ENCODE data around the gene STON2. TPM values are rescaled to one million over a fixed set of nuclear protein-coding genes. Genes with fewer than 3 reads are reported as not detected.

STON2 gene
- total and polyA plus RNA-seq, 7 donors = 4.8 to 147 (median 37.4) TPM

DNA sequence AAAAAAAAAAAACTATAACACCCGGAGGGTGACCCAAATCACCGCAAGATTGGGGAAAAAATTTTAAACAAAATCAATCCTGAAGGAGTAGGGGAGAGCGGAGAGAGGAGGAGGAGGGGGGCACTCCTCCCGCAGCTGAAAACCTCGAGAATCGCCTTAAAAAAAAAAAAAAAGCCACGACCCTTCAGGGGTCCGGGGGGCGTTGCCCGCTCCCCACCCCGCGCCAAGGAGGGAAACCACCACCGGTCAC, 179.6 kb downstream of the STON2 start:
- intact Hi-C loops (cut with DNase I) = loop anchor here (5.0 kb wide), 3 partner anchors 47 to 247 kb away; no protein-coding TSS in a partner anchor
- H3K9me3 ChIP-seq = no peaks in the 10 kb centered on the region
- H3K27ac ChIP-seq = peak overlapping the region; percentile 97
- 0 to 1% (median 0%) methylated on average over 10 to 13 of the region's 13 CpGs for WGBS, 3 donors
- H3K27me3 ChIP-seq (ENCODE audit: insufficient read depth in 3 of 3, low read length in 2 of 3) = no peaks in the 10 kb centered on the region
- TF ChIP-seq, protein P1, sequence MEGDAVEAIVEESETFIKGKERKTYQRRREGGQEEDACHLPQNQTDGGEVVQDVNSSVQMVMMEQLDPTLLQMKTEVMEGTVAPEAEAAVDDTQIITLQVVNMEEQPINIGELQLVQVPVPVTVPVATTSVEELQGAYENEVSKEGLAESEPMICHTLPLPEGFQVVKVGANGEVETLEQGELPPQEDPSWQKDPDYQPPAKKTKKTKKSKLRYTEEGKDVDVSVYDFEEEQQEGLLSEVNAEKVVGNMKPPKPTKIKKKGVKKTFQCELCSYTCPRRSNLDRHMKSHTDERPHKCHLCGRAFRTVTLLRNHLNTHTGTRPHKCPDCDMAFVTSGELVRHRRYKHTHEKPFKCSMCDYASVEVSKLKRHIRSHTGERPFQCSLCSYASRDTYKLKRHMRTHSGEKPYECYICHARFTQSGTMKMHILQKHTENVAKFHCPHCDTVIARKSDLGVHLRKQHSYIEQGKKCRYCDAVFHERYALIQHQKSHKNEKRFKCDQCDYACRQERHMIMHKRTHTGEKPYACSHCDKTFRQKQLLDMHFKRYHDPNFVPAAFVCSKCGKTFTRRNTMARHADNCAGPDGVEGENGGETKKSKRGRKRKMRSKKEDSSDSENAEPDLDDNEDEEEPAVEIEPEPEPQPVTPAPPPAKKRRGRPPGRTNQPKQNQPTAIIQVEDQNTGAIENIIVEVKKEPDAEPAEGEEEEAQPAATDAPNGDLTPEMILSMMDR (IDR thresholded peaks at IDR 0.05) = no peak
- peaks cover 0 to 9% of the 10 kb centered on the region in 2 donors for H3K36me3 ChIP-seq (ENCODE audit: insufficient read depth in 1 of 2, low read depth in 1 of 2)
- H3K4me3 ChIP-seq = peak overlapping the region; percentile 87
- H3K4me1 ChIP-seq = peaks cover 22% of the 10 kb centered on the region
- no peak for DNase-seq
- no peak for ATAC-seq

DNA sequence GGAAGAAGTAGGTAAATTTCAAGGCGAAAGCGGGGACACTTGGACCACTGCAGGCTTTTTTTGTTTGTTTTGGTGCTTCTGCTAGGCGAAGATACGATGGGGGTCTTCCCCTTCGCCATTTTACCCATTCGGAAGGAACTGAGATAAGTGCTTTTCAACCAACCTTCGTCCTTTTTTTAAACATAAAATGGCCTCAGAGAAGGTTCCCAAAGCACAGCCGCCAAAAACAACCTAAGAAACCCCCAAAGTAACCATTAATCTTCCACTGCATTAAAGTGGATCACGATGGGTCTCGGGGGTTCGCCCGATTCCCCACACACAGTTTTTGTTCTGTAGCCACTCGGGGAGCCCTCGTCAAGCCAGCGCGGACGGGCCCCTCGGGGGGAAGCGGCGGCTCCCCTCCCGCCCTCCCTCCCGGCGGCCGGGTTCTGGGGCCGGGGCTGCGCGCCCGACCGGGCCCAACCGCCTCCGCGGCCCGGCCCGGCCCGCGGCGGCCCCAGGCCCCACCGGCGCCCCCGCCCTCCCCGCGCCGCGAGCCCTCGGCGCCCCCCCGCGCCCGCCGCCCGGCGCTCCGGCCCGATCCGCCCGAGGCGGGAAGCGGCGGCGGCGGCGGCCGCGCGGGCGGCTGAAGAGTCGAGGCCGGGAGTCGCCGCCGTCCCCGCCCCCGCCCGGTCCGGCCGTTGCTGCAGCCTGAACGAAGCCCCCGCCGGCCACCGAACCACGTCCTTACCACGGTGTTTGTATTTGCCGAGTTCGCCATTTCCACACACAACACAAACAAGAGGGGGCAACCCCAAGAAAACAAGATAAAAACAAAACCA, 180.2 kb downstream of the STON2 start:
- Histone ChIP-seq H3K9me3 (no peaks in the 10 kb centered on the region), H3K27ac (peak overlapping the region; percentile 97), H3K36me3 (ENCODE audit: insufficient read depth in 1 of 2, low read depth in 1 of 2) (peaks cover 0 to 14% of the 10 kb centered on the region in 2 donors), H3K4me1 (peaks cover 22% of the 10 kb centered on the region), H3K27me3 (ENCODE audit: insufficient read depth in 3 of 3, low read length in 2 of 3) (no peaks in the 10 kb centered on the region), H3K4me3 (peak overlapping the region; percentile 87)
- intact Hi-C loops (cut with DNase I) = loop anchor here (5.0 to 10.0 kb wide), 4 partner anchors 47 to 265 kb away; partner anchors contain the start of gene TSHR (in 1 of the 2)
- ATAC-seq = peak in 3 of 4 donors; percentile 2 to 27 (median 7)
- TF ChIP-seq, protein P1 (IDR thresholded peaks at IDR 0.05) = no peak
- 0 to 1% (median 1%) methylated on average over 36 to 77 of the region's 84 CpGs for WGBS, 3 donors
- peak; percentile 47 to 79 for DNase-seq

DNA sequence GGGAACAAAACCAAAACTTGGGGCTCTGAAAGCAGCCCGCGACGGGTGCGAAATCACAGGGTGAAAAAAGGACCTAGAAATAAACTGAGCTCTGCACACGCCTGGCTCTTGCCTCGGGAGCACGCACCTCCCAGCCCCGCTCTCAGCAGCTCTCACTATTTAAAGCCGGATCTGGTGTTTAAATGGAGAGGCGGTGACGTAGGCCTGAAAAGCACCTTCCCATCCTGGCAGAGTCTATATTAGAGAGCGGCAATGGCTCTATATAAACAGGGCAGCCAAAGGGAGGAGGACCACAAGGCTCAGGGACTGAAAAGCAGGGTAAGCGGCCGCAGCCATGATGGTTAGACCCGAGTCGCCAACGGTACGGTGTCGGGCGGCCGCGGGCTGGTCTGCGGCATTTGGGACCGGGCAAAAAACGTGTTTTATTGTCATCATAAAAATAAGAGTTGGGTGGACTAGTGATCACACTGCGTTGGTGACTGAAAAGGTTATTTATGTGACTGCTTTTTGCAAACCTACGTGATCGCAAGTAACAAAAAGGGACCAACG, 180.8 kb downstream of the STON2 start:
- no peaks in the 10 kb centered on the region for H3K9me3 ChIP-seq
- peak; percentile 74 to 78 (median 75) for ATAC-seq
- peaks cover 0 to 21% of the 10 kb centered on the region in 2 donors for H3K36me3 ChIP-seq (ENCODE audit: insufficient read depth in 1 of 2, low read depth in 1 of 2)
- H3K27ac ChIP-seq = peak overlapping the region; percentile 97
- H3K4me3 ChIP-seq = peak overlapping the region; percentile 87
- H3K27me3 ChIP-seq (ENCODE audit: insufficient read depth in 3 of 3, low read length in 2 of 3) = no peaks in the 10 kb centered on the region
- intact Hi-C loops (cut with DNase I) = loop anchor here in 1 of 2 donors (10.0 kb wide), 1 partner anchor 264 kb away; the partner anchor contains the start of gene TSHR
- 0% methylated on average over 29 of the region's 29 CpGs for WGBS, 3 donors
- TF ChIP-seq, protein P1 (IDR thresholded peaks at IDR 0.05) = no peak
- peak; percentile 87 to 92 for DNase-seq
- peaks cover 22% of the 10 kb centered on the region for H3K4me1 ChIP-seq

DNA sequence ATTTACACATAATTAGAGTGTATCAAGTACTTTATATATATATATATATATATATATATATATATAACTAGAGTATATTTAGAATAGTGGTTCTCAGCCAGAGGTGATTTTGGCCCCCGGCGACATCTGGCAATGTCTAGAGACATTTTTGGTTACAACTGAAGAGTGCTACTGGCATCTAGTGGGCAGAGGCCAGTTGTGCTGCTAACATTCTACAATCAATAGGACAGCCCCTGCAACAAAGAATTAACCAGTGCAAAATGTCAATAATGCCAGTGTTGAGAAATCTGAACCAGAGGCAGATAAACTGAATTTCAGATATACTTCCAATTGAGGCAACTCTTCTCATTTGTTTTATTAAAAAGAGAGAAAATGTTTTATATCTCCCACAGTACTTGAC, 188.3 kb downstream of the STON2 start:
- DNase-seq = peak; percentile 35 to 74
- no peaks in the 10 kb centered on the region for H3K9me3 ChIP-seq
- peaks cover 0 to 51% of the 10 kb centered on the region in 2 donors for H3K36me3 ChIP-seq (ENCODE audit: insufficient read depth in 1 of 2, low read depth in 1 of 2)
- no peak overlapping the region for H3K27ac ChIP-seq
- no peaks in the 10 kb centered on the region for H3K27me3 ChIP-seq (ENCODE audit: insufficient read depth in 3 of 3, low read length in 2 of 3)
- H3K4me3 ChIP-seq = no peak overlapping the region
- TF ChIP-seq, protein P1 (IDR thresholded peaks at IDR 0.05) = peak; percentile 59
- H3K4me1 ChIP-seq = peaks cover 28% of the 10 kb centered on the region
- intact Hi-C loops (cut with DNase I) = loop anchor here (2.0 to 10.0 kb wide), 4 partner anchors 215 to 257 kb away; partner anchors contain the start of gene TSHR (in 2 of the 2)
- ATAC-seq = peak; percentile 72 to 93 (median 88)
- 7 to 26% (median 14%) methylated on average over 2 of the region's 2 CpGs for WGBS, 3 donors

Other genes with a start within 250 kb of the STON2 start
- gene GTF2A1, start 179.4 kb downstream of the STON2 start, total RNA-seq = 10 to 100 TPM; 25.5 to 45.1 (median 33.0) TPM
- gene GTF2A1, start 179.4 kb downstream of the STON2 start, polyA plus RNA-seq = 10 to 100 TPM in 1 of 3 donors, 1 to 10 TPM in 2; 8.1 to 25.3 (median 8.8) TPM
- 10 to 100 TPM; 45.2 to 83.4 (median 63.3) TPM for gene SEL1L, start 133.5 kb upstream of the STON2 start, total RNA-seq
- 10 to 100 TPM; 15.5 to 36.4 (median 22.2) TPM for gene SEL1L, start 133.5 kb upstream of the STON2 start, polyA plus RNA-seq